ENCODE data around the gene SSMEM1.

SSMEM1 gene

GRCh38 chr7:130207033-130207432 lies 627 bp upstream of the SSMEM1 start:
- ChIA-PET CTCF (no interaction called here), POLR2A (no interaction called here)
- TF ChIP-seq CTCF (IDR thresholded peaks at IDR 0.05; ENCODE audit: control extremely low read depth, extremely low read depth, low read depth, missing control alignments): no peak
- no peak for DNase-seq (ENCODE audit: extremely low spot score)

DNA sequence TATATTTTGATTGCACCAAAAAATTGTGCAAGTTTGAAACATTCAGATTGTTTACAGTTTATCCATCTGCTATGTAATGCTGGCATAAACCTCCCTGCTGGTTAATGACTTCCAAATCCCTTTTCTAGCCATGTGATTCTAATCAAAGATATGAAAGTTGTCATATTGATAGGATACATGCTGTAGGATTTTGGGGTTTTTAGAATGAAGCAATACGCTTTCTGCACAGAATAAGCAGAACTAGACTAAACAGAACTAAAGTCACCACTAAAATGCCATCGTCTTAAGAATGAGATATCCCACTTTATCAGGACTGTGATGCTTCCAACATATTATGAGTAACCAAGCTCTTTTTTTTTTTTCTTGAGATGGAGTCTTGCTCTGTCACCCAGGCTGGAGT lies 856 bp downstream of the SSMEM1 start:
- no peak for TF ChIP-seq CTCF (IDR thresholded peaks at IDR 0.05; ENCODE audit: control extremely low read depth, extremely low read depth, low read depth, missing control alignments)
- POLR2A ChIA-PET: no interaction called here
- CTCF ChIA-PET: interaction anchor here (0.6 to 2.0 kb wide), 4 partner anchors 10 to 88 kb away, joined by 3 to 7 read pairs (median 4); no protein-coding TSS in a partner anchor
- DNase-seq (ENCODE audit: extremely low spot score): no peak

GRCh38 chr7:130210181-130210935 lies 2.7 kb downstream of the SSMEM1 start:
- no peak for DNase-seq (ENCODE audit: extremely low spot score)
- no peak for TF ChIP-seq CTCF (IDR thresholded peaks at IDR 0.05; ENCODE audit: control extremely low read depth, extremely low read depth, low read depth, missing control alignments)
- POLR2A ChIA-PET: no interaction called here
- CTCF ChIA-PET: interaction anchor here (1.4 to 2.0 kb wide), 2 partner anchors 27 to 548 kb away, joined by 3 to 7 read pairs; no protein-coding TSS in a partner anchor

GRCh38 chr7:130213828-130214227 lies 6.2 kb downstream of the SSMEM1 start:
- TF ChIP-seq CTCF (IDR thresholded peaks at IDR 0.05; ENCODE audit: control extremely low read depth, extremely low read depth, low read depth, missing control alignments): no peak
- no peak for DNase-seq (ENCODE audit: extremely low spot score)
- ChIA-PET CTCF (interaction anchor here (0.9 to 1.1 kb wide), 2 partner anchors 9 to 142 kb away, joined by 3 read pairs; partner anchors contain the start of gene TMEM209), POLR2A (no interaction called here)

- ChIA-PET POLR2A (no interaction called here), CTCF (interaction anchor here (0.9 to 1.5 kb wide), 3 partner anchors 9 to 14 kb away, joined by 3 read pairs; partner anchors contain the start of gene TMEM209)
- TF ChIP-seq CTCF (IDR thresholded peaks at IDR 0.05; ENCODE audit: control extremely low read depth, extremely low read depth, low read depth, missing control alignments): no peak
- no peak for DNase-seq (ENCODE audit: extremely low spot score)
These were observed 8.4 kb downstream of the SSMEM1 start for GRCh38 chr7:130216025-130216424.

DNA sequence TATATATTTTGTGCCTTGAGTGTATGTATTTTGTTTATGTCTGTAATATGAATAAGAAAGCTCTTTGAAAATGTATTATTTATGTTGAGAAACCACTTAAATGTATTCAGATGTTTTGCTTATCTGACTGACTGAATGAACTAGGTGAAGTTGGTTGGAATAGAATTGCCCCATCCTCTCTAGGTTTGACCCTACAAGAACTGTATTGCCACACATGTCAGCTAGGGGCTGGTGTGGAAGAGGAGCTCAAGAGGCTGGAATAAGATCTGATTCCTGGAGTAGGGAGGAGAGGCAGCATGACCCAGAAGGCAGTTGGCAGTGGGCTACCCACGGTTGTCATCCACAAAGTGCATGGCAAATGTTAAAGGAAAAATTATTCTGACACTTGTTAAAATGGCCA lies 9.1 kb downstream of the SSMEM1 start:
- CTCF ChIA-PET: interaction anchor here (0.9 to 1.5 kb wide), 3 partner anchors 8 to 13 kb away, joined by 3 read pairs; partner anchors contain the start of gene TMEM209
- DNase-seq (ENCODE audit: extremely low spot score): no peak
- POLR2A ChIA-PET: no interaction called here
- no peak for TF ChIP-seq CTCF (IDR thresholded peaks at IDR 0.05; ENCODE audit: control extremely low read depth, extremely low read depth, low read depth, missing control alignments)
